ENCODE results near the gene CALHM5.

GRCh38 chr6:116512734-116513133 lies 1.3 kb downstream of the CALHM5 start:
- TF ChIP-seq CTCF (IDR thresholded peaks at IDR 0.05) (no peak), POLR2A (IDR thresholded peaks at IDR 0.05) (no peak)
